ENCODE data around the gene HDAC11.

HDAC11 gene

GRCh38 chr3:13462125-13462629 lies 17.9 kb upstream of the HDAC11 start:
- TF ChIP-seq CTCF (IDR thresholded peaks at IDR 0.05), result no peak
- Histone ChIP-seq H2AFZ (no peak overlapping the region), H3K36me3 (ENCODE audit: control insufficient read depth, insufficient read depth, low read length) (no peaks in the 10 kb centered on the region), H3K27me3 (ENCODE audit: control insufficient read depth, insufficient read depth, low read length) (no peaks in the 10 kb centered on the region), H3K79me2 (no peaks in the 10 kb centered on the region), H3K4me3 (ENCODE audit: low read depth, low read length) (no peak overlapping the region), H3K9ac (no peak overlapping the region), H3K4me1 (peaks cover 8% of the 10 kb centered on the region), H3K9me3 (ENCODE audit: control insufficient read depth, low read length) (no peaks in the 10 kb centered on the region), H3K27ac (no peak overlapping the region), H3K4me2 (ENCODE audit: low read length) (no peak overlapping the region)

- no peak overlapping the region for H3K4me2 ChIP-seq (ENCODE audit: low read length)
- H3K9ac ChIP-seq, result no peak overlapping the region
- no peak overlapping the region for H3K27ac ChIP-seq
- H3K4me1 ChIP-seq, result peaks cover 8% of the 10 kb centered on the region
- H3K36me3 ChIP-seq (ENCODE audit: control insufficient read depth, insufficient read depth, low read length), result no peaks in the 10 kb centered on the region
- H3K4me3 ChIP-seq (ENCODE audit: low read depth, low read length), result no peak overlapping the region
- no peak overlapping the region for H2AFZ ChIP-seq
- H3K27me3 ChIP-seq (ENCODE audit: control insufficient read depth, insufficient read depth, low read length), result no peaks in the 10 kb centered on the region
- H3K9me3 ChIP-seq (ENCODE audit: control insufficient read depth, low read length), result no peaks in the 10 kb centered on the region
- no peak for TF ChIP-seq CTCF (IDR thresholded peaks at IDR 0.05)
- H3K79me2 ChIP-seq, result no peaks in the 10 kb centered on the region
These were observed 17.3 kb upstream of the HDAC11 start for GRCh38 chr3:13462822-13463221.

GRCh38 chr3:13463618-13464400 lies 16.3 kb upstream of the HDAC11 start:
- H3K9me3 ChIP-seq (ENCODE audit: control insufficient read depth, low read length), result no peaks in the 10 kb centered on the region
- no peak overlapping the region for H3K4me3 ChIP-seq (ENCODE audit: low read depth, low read length)
- no peaks in the 10 kb centered on the region for H3K27me3 ChIP-seq (ENCODE audit: control insufficient read depth, insufficient read depth, low read length)
- no peaks in the 10 kb centered on the region for H3K79me2 ChIP-seq
- no peak overlapping the region for H2AFZ ChIP-seq
- no peak overlapping the region for H3K9ac ChIP-seq
- no peaks in the 10 kb centered on the region for H3K36me3 ChIP-seq (ENCODE audit: control insufficient read depth, insufficient read depth, low read length)
- TF ChIP-seq CTCF (IDR thresholded peaks at IDR 0.05), result no peak
- H3K4me2 ChIP-seq (ENCODE audit: low read length), result no peak overlapping the region
- H3K4me1 ChIP-seq, result peaks cover 8% of the 10 kb centered on the region
- no peak overlapping the region for H3K27ac ChIP-seq

- Histone ChIP-seq H3K4me3 (ENCODE audit: low read depth, low read length) (no peak overlapping the region), H3K79me2 (no peaks in the 10 kb centered on the region), H3K27ac (no peak overlapping the region), H3K9ac (no peak overlapping the region), H3K4me2 (ENCODE audit: low read length) (no peak overlapping the region), H3K9me3 (ENCODE audit: control insufficient read depth, low read length) (no peaks in the 10 kb centered on the region), H3K36me3 (ENCODE audit: control insufficient read depth, insufficient read depth, low read length) (no peaks in the 10 kb centered on the region), H2AFZ (no peak overlapping the region), H3K4me1 (peaks cover 8% of the 10 kb centered on the region), H3K27me3 (ENCODE audit: control insufficient read depth, insufficient read depth, low read length) (no peaks in the 10 kb centered on the region)
- no peak for TF ChIP-seq CTCF (IDR thresholded peaks at IDR 0.05)
These were observed 14.8 kb upstream of the HDAC11 start for GRCh38 chr3:13465236-13465873.
